ENCODE results near the gene GRIA3.

Gene GRIA3

GRCh38 chrX:123217077-123217476 is 33.0 kb downstream of the GRIA3 start:
- no peak for TF ChIP-seq ZNF274 (IDR thresholded peaks at IDR 0.05; ENCODE audit: low read depth, low read length)
- H3K4me3 ChIP-seq (ENCODE audit: low read length) = no peak overlapping the region

- TF ChIP-seq ZNF274 (IDR thresholded peaks at IDR 0.05; ENCODE audit: low read depth, low read length) = no peak
- H3K4me3 ChIP-seq (ENCODE audit: low read length) = no peak overlapping the region
Observed at GRCh38 chrX:123217728-123218127, 33.6 kb downstream of the GRIA3 start.

GRCh38 chrX:123219916-123220315 is 35.8 kb downstream of the GRIA3 start:
- TF ChIP-seq ZNF274 (IDR thresholded peaks at IDR 0.05; ENCODE audit: low read depth, low read length) = no peak
- no peak overlapping the region for H3K4me3 ChIP-seq (ENCODE audit: low read length)

- no peak for TF ChIP-seq ZNF274 (IDR thresholded peaks at IDR 0.05; ENCODE audit: low read depth, low read length)
- no peak overlapping the region for H3K4me3 ChIP-seq (ENCODE audit: low read length)
Observed at GRCh38 chrX:123222920-123223319, 38.8 kb downstream of the GRIA3 start.

GRCh38 chrX:123223409-123223808 is 39.3 kb downstream of the GRIA3 start:
- no peak overlapping the region for H3K4me3 ChIP-seq (ENCODE audit: low read length)
- TF ChIP-seq ZNF274 (IDR thresholded peaks at IDR 0.05; ENCODE audit: low read depth, low read length) = no peak

GRCh38 chrX:123223859-123224258 is 39.8 kb downstream of the GRIA3 start:
- H3K4me3 ChIP-seq (ENCODE audit: low read length) = no peak overlapping the region
- TF ChIP-seq ZNF274 (IDR thresholded peaks at IDR 0.05; ENCODE audit: low read depth, low read length) = no peak

GRCh38 chrX:123230798-123231197 is 46.7 kb downstream of the GRIA3 start:
- H3K4me3 ChIP-seq (ENCODE audit: low read length) = no peak overlapping the region

GRCh38 chrX:123236859-123237258 is 52.8 kb downstream of the GRIA3 start:
- no peak overlapping the region for H3K4me3 ChIP-seq (ENCODE audit: low read length)
- no peak for TF ChIP-seq ZNF274 (IDR thresholded peaks at IDR 0.05; ENCODE audit: low read depth, low read length)

More at GRCh38 chrX:123230798-123231197, 46.7 kb downstream of the GRIA3 start:
- no peak for TF ChIP-seq ZNF274 (IDR thresholded peaks at IDR 0.05; ENCODE audit: low read depth, low read length)

- H3K4me3 ChIP-seq (ENCODE audit: low read length) = no peak overlapping the region
- TF ChIP-seq ZNF274 (IDR thresholded peaks at IDR 0.05; ENCODE audit: low read depth, low read length) = no peak
Observed at GRCh38 chrX:123237271-123237670, 53.2 kb downstream of the GRIA3 start.

GRCh38 chrX:123254457-123254856 is 70.4 kb downstream of the GRIA3 start:
- no peak for TF ChIP-seq ZNF274 (IDR thresholded peaks at IDR 0.05; ENCODE audit: low read depth, low read length)
- H3K4me3 ChIP-seq (ENCODE audit: low read length) = no peak overlapping the region

GRCh38 chrX:123256378-123256777 is 72.3 kb downstream of the GRIA3 start:
- TF ChIP-seq ZNF274 (IDR thresholded peaks at IDR 0.05; ENCODE audit: low read depth, low read length) = no peak
- H3K4me3 ChIP-seq (ENCODE audit: low read length) = no peak overlapping the region

- no peak for TF ChIP-seq ZNF274 (IDR thresholded peaks at IDR 0.05; ENCODE audit: low read depth, low read length)
- H3K4me3 ChIP-seq (ENCODE audit: low read length) = no peak overlapping the region
Observed at GRCh38 chrX:123260920-123261418, 76.9 kb downstream of the GRIA3 start.

GRCh38 chrX:123263270-123263669 is 79.2 kb downstream of the GRIA3 start:
- TF ChIP-seq ZNF274 (IDR thresholded peaks at IDR 0.05; ENCODE audit: low read depth, low read length) = no peak
- H3K4me3 ChIP-seq (ENCODE audit: low read length) = no peak overlapping the region

GRCh38 chrX:123263747-123264146 is 79.7 kb downstream of the GRIA3 start:
- TF ChIP-seq ZNF274 (IDR thresholded peaks at IDR 0.05; ENCODE audit: low read depth, low read length) = no peak
- H3K4me3 ChIP-seq (ENCODE audit: low read length) = no peak overlapping the region

GRCh38 chrX:123267220-123267619 is 83.1 kb downstream of the GRIA3 start:
- no peak for TF ChIP-seq ZNF274 (IDR thresholded peaks at IDR 0.05; ENCODE audit: low read depth, low read length)
- no peak overlapping the region for H3K4me3 ChIP-seq (ENCODE audit: low read length)

- no peak overlapping the region for H3K4me3 ChIP-seq (ENCODE audit: low read length)
- no peak for TF ChIP-seq ZNF274 (IDR thresholded peaks at IDR 0.05; ENCODE audit: low read depth, low read length)
Observed at GRCh38 chrX:123271902-123272301, 87.8 kb downstream of the GRIA3 start.

Measured in GM08714 (cell line).